Measurements from ENCODE around the gene KCNJ16.

KCNJ16 gene

GRCh38 chr17:70169709-70170597, 94.9 kb downstream of the KCNJ16 start:
- Mint-ChIP-seq H3K4me3 (peak overlapping the region; percentile 78 to 79), H3K36me3 (no peaks in the 10 kb centered on the region), H3K9me3 (no peaks in the 10 kb centered on the region), H3K27ac (no peak overlapping the region), H3K4me1 (peaks cover 13 to 21% of the 10 kb centered on the region in 2 donors), H3K27me3 (peaks cover 27 to 28% of the 10 kb centered on the region in 2 donors)
- ATAC-seq (replicated peaks) (peak in 1 of 2 donors; percentile 20), DNase-seq (no peak)

GRCh38 chr17:70171159-70171558, 96.1 kb downstream of the KCNJ16 start:
- Mint-ChIP-seq H3K36me3 (no peaks in the 10 kb centered on the region), H3K27me3 (peaks cover 27 to 28% of the 10 kb centered on the region in 2 donors), H3K27ac (no peak overlapping the region), H3K4me1 (peaks cover 13 to 21% of the 10 kb centered on the region in 2 donors), H3K9me3 (no peaks in the 10 kb centered on the region), H3K4me3 (no peak overlapping the region)
- DNase-seq: no peak
- ATAC-seq (replicated peaks): no peak

GRCh38 chr17:70172449-70172848, 97.4 kb downstream of the KCNJ16 start:
- Mint-ChIP-seq H3K4me3 (no peak overlapping the region), H3K9me3 (no peaks in the 10 kb centered on the region), H3K36me3 (no peaks in the 10 kb centered on the region), H3K4me1 (peaks cover 13 to 21% of the 10 kb centered on the region in 2 donors), H3K27ac (no peak overlapping the region), H3K27me3 (peaks cover 23 to 28% of the 10 kb centered on the region in 2 donors)
- ATAC-seq (replicated peaks) (no peak), DNase-seq (no peak)

GRCh38 chr17:70172923-70173322, 97.9 kb downstream of the KCNJ16 start:
- Mint-ChIP-seq H3K4me3 (no peak overlapping the region), H3K27ac (no peak overlapping the region), H3K27me3 (peaks cover 23 to 28% of the 10 kb centered on the region in 2 donors), H3K9me3 (no peaks in the 10 kb centered on the region), H3K36me3 (no peaks in the 10 kb centered on the region), H3K4me1 (peaks cover 13 to 21% of the 10 kb centered on the region in 2 donors)
- ATAC-seq (replicated peaks) (no peak), DNase-seq (no peak)

- Mint-ChIP-seq H3K27me3 (peaks cover 19 to 23% of the 10 kb centered on the region in 2 donors), H3K4me1 (peaks cover 6 to 13% of the 10 kb centered on the region in 2 donors), H3K27ac (no peak overlapping the region), H3K9me3 (no peaks in the 10 kb centered on the region), H3K4me3 (no peak overlapping the region), H3K36me3 (no peaks in the 10 kb centered on the region)
- no peak for ATAC-seq (replicated peaks)
- DNase-seq: no peak
Measured at GRCh38 chr17:70173681-70174080, 98.7 kb downstream of the KCNJ16 start.

GRCh38 chr17:70181376-70181775, 106.4 kb downstream of the KCNJ16 start:
- ATAC-seq (replicated peaks) (no peak), DNase-seq (no peak)
- H3K4me1 Mint-ChIP-seq: no peaks in the 10 kb centered on the region
- H3K9me3 Mint-ChIP-seq: no peaks in the 10 kb centered on the region
- H3K27ac Mint-ChIP-seq: no peak overlapping the region
- H3K27me3 Mint-ChIP-seq: peaks cover 0 to 4% of the 10 kb centered on the region in 2 donors
- no peaks in the 10 kb centered on the region for H3K36me3 Mint-ChIP-seq
- no peak overlapping the region for H3K4me3 Mint-ChIP-seq

- Mint-ChIP-seq H3K9me3 (no peaks in the 10 kb centered on the region), H3K27me3 (peaks cover 0 to 4% of the 10 kb centered on the region in 2 donors), H3K36me3 (no peaks in the 10 kb centered on the region), H3K4me3 (no peak overlapping the region), H3K4me1 (no peaks in the 10 kb centered on the region), H3K27ac (no peak overlapping the region)
- DNase-seq (no peak), ATAC-seq (replicated peaks) (no peak)
Measured at GRCh38 chr17:70181866-70182265, 106.8 kb downstream of the KCNJ16 start.

GRCh38 chr17:70183508-70183907, 108.5 kb downstream of the KCNJ16 start:
- Mint-ChIP-seq H3K36me3 (no peaks in the 10 kb centered on the region), H3K9me3 (no peaks in the 10 kb centered on the region), H3K4me3 (no peak overlapping the region), H3K27ac (peak overlapping the region; percentile 39), H3K4me1 (no peaks in the 10 kb centered on the region), H3K27me3 (peaks cover 0 to 4% of the 10 kb centered on the region in 2 donors)
- ATAC-seq (replicated peaks): no peak
- no peak for DNase-seq

- no peak for DNase-seq
- H3K9me3 Mint-ChIP-seq: no peaks in the 10 kb centered on the region
- no peaks in the 10 kb centered on the region for H3K36me3 Mint-ChIP-seq
- H3K27ac Mint-ChIP-seq: no peak overlapping the region
- no peak for ATAC-seq (replicated peaks)
- no peaks in the 10 kb centered on the region for H3K4me1 Mint-ChIP-seq
- H3K27me3 Mint-ChIP-seq: peaks cover 0 to 4% of the 10 kb centered on the region in 2 donors
- H3K4me3 Mint-ChIP-seq: no peak overlapping the region
Measured at GRCh38 chr17:70184207-70184606, 109.2 kb downstream of the KCNJ16 start.

- no peak for ATAC-seq (replicated peaks)
- Mint-ChIP-seq H3K9me3 (no peaks in the 10 kb centered on the region), H3K27me3 (peaks cover 0 to 4% of the 10 kb centered on the region in 2 donors), H3K27ac (no peak overlapping the region), H3K36me3 (no peaks in the 10 kb centered on the region), H3K4me1 (no peaks in the 10 kb centered on the region), H3K4me3 (no peak overlapping the region)
- DNase-seq: no peak
Measured at GRCh38 chr17:70184770-70185169, 109.7 kb downstream of the KCNJ16 start.

Measured in stimulated activated naive B cell treated with anti-CD40 and anti-IgM and Interleukin-4, amounts not matched to agents 10 μg/mL and 1 μg/mL and 100 μg/mL, for 72 hours (primary cell).